ENCODE results near the gene HAAO. TPM values are rescaled to one million over a fixed set of nuclear protein-coding genes. Genes with fewer than 3 reads are reported as not detected.

The HAAO gene
- total RNA-seq, 1 donor from 2014 or later, result 11.4 TPM

DNA sequence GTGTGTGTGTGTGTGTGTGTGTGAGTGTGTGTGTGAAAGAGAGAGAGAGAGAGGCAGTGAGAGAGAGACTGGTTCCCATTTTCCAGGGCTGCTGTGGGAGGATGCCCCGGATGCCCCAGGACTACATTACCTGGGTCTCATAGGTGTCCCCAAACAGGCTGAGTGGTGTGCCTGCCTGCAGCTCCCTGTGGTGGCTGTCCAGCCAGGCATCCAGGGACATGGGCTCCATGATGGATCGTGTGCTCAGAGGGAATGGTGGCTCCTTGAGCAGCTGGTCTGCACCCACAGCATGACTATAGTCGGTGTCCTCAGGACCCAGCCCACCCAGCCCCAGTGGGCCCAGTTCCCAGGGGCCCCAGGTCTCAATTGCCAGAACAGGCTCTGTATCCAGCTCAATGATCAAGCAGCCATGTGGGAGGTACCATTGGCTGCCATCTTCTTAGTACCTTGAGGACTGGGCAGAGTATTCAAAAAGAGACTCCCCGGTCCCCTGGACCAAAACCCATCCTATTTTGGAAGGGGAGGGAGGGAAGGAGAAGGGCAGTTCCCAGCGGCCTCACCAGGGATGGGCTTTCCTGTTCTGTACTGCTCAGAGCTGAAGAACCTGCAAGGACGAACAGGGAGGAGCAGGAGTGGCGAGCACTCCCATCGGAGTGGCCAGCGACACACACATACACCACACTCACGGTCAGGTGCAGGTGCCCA, 22.6 kb downstream of the HAAO start:
- Mint-ChIP-seq H3K27ac (no peak overlapping the region), H3K36me3 (ENCODE audit: low read depth) (no peaks in the 10 kb centered on the region), H3K4me3 (no peak overlapping the region), H3K9me3 (no peaks in the 10 kb centered on the region), H3K4me1 (no peaks in the 10 kb centered on the region), H3K27me3 (no peaks in the 10 kb centered on the region)
- ATAC-seq (ENCODE audit: low read depth) (no peak), DNase-seq (no peak)
- POLR2A ChIA-PET, result no interaction called here
- TF ChIP-seq, protein P1, sequence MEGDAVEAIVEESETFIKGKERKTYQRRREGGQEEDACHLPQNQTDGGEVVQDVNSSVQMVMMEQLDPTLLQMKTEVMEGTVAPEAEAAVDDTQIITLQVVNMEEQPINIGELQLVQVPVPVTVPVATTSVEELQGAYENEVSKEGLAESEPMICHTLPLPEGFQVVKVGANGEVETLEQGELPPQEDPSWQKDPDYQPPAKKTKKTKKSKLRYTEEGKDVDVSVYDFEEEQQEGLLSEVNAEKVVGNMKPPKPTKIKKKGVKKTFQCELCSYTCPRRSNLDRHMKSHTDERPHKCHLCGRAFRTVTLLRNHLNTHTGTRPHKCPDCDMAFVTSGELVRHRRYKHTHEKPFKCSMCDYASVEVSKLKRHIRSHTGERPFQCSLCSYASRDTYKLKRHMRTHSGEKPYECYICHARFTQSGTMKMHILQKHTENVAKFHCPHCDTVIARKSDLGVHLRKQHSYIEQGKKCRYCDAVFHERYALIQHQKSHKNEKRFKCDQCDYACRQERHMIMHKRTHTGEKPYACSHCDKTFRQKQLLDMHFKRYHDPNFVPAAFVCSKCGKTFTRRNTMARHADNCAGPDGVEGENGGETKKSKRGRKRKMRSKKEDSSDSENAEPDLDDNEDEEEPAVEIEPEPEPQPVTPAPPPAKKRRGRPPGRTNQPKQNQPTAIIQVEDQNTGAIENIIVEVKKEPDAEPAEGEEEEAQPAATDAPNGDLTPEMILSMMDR (IDR thresholded peaks at IDR 0.05), result no peak
- intact Hi-C loops (cut with micrococcal nuclease), result loop anchor here (5.0 kb wide), 1 partner anchor 257 kb away; no protein-coding TSS in a partner anchor
- CTCF ChIA-PET, result interaction anchor here (0.7 kb wide), 1 partner anchor 254 kb away, joined by 3 read pairs; no protein-coding TSS in a partner anchor

DNA sequence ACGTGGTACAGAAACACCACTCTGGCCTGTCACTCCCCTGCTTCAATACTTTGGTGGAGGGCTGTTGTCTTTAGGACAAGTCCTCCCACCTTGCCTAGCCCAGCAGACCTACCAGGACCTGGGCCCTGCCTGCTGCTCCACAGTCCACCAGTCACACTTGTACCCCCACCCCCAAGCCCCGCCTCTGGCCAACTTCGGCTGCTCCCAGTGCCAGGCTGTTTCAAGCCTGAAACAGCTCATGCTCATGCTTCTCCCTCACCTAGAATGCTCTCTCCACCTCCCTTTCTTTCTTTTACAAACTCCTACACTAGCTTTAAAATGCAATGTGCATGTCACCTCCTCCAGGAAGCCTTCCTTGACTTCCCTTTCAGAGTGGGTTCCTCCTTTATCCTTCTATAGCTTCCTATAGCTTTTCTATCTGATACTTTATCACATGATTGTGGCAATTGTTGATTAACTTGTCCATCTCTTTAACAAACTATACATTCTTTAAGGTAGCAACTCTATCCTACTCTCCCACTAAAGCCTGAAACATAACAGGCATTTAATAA, 23.6 kb downstream of the HAAO start:
- no peak overlapping the region for H3K27ac Mint-ChIP-seq
- DNase-seq (no peak), ATAC-seq (ENCODE audit: low read depth) (no peak)
- no peaks in the 10 kb centered on the region for H3K4me1 Mint-ChIP-seq
- CTCF ChIA-PET, result no interaction called here
- intact Hi-C loops (cut with micrococcal nuclease), result no loop called here
- H3K27me3 Mint-ChIP-seq, result no peaks in the 10 kb centered on the region
- H3K4me3 Mint-ChIP-seq, result no peak overlapping the region
- TF ChIP-seq, protein P1 (IDR thresholded peaks at IDR 0.05), result no peak
- no peaks in the 10 kb centered on the region for H3K36me3 Mint-ChIP-seq (ENCODE audit: low read depth)
- POLR2A ChIA-PET, result no interaction called here
- no peaks in the 10 kb centered on the region for H3K9me3 Mint-ChIP-seq

DNA sequence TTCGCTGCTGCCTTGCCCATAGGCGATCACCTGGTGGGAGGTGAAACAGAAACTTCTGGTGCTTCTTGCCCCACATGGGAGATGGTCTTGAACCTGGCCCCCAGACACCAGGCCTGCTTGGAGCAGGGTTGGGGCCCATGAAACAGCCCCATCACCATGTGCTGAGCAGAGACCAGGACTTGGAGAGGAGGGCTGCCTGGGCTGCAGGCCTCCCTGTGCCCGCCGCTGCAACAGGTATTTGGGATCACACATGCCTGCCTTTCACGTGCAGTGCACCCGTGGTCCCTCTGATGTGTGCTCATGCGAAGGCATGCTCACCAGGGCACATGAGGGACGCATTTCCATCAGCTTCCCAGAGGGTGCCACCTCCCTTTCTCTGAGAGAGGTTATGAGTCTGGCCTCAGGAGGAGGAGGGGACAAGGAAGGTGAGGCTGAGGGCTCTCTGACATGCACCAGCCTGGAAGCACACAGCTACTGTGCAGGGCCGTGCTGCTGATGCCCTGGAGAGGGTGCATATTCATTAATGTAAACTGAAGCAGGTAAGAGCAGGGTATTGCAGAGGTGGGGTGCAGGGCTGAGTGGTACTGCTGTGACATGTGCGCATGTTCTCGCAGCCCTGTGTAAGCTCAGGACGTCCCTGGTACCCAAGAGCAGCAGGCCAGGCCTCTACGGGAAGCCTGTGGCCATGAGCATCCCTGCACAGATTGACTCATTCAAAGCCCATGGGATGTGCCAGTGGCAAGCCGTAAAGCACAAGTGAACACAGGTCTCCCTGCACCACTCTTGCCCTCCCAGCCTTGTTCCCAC, 24.3 kb downstream of the HAAO start:
- no peak for DNase-seq
- ChIA-PET POLR2A (no interaction called here), CTCF (no interaction called here)
- Mint-ChIP-seq H3K4me3 (no peak overlapping the region), H3K36me3 (ENCODE audit: low read depth) (no peaks in the 10 kb centered on the region), H3K9me3 (no peaks in the 10 kb centered on the region), H3K27ac (no peak overlapping the region), H3K27me3 (no peaks in the 10 kb centered on the region), H3K4me1 (no peaks in the 10 kb centered on the region)
- no peak for ATAC-seq (ENCODE audit: low read depth)
- TF ChIP-seq, protein P1 (IDR thresholded peaks at IDR 0.05), result no peak
- intact Hi-C loops (cut with micrococcal nuclease), result no loop called here

DNA sequence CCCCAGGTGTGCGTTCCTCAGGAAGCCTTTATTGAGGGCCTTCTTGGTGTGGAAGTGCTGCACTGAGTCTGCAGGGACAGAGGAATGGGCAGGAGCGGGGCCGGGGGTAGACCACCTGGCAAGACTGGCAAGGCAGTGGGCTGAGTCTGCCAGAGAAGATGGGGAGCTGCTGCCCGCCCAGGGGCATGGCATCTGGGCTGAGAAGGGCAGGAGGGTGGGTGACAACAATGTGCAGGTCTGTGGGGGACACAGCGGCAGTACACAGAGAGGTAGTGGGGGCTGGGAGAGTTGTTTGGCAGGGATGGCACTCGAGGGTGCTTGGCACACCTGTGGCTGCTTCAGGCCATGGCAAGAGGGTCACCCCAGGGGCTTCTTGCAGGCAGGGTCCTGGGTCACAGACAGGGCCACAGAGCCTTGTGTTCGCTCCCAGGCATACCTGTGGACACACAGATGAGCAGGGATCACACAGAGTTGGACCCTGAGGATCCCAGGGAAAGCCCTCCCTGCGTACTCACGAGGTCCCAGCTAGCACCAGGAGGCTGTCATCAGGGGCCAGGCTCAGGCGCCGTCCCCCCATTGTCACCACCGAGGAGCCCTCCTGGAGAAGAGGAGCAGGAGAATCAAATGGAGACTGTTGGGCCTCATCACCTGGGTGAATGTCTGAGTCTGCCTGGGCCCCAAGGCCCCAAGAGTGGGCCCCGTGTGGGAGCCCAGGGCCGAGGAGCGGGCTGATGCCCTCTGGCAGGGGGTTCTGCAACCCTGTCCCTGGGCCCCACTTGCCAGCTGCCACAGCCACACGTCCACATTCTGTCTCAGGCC, 25.1 kb downstream of the HAAO start:
- Mint-ChIP-seq H3K27ac (no peak overlapping the region), H3K4me1 (no peaks in the 10 kb centered on the region), H3K9me3 (no peaks in the 10 kb centered on the region), H3K36me3 (ENCODE audit: low read depth) (no peaks in the 10 kb centered on the region), H3K27me3 (no peaks in the 10 kb centered on the region), H3K4me3 (no peak overlapping the region)
- ChIA-PET POLR2A (no interaction called here), CTCF (no interaction called here)
- TF ChIP-seq, protein P1 (IDR thresholded peaks at IDR 0.05), result no peak
- intact Hi-C loops (cut with micrococcal nuclease), result no loop called here
- no peak for DNase-seq
- no peak for ATAC-seq (ENCODE audit: low read depth)

Measured in activated B cell treated with CpG ODN at 0.5 μM for 24 hours (primary cell).